ENCODE measurements around the gene ZNF280A.

The ZNF280A gene

GRCh38 chr22:22516992-22517391, 3.1 kb downstream of the ZNF280A start:
- TF ChIP-seq CREB1 (IDR thresholded peaks at IDR 0.05; ENCODE audit: low read depth) (no peak), EP300 (IDR thresholded peaks at IDR 0.05; ENCODE audit: borderline replicate concordance) (no peak), REST (IDR thresholded peaks at IDR 0.05; ENCODE audit: low read depth) (no peak), RAD21 (IDR thresholded peaks at IDR 0.05; ENCODE audit: low read depth) (no peak), MAX (IDR thresholded peaks at IDR 0.05) (no peak), TEAD4 (IDR thresholded peaks at IDR 0.05) (no peak), YY1 (IDR thresholded peaks at IDR 0.05; ENCODE audit: low read depth) (no peak), NFIC (IDR thresholded peaks at IDR 0.05) (no peak), EGR1 (IDR thresholded peaks at IDR 0.05) (no peak)

GRCh38 chr22:22515890-22516289, 4.2 kb downstream of the ZNF280A start:
- no peak for TF ChIP-seq FOXM1 (IDR thresholded peaks at IDR 0.05; ENCODE audit: borderline replicate concordance, low read depth)
- no peak for TF ChIP-seq REST (IDR thresholded peaks at IDR 0.05; ENCODE audit: low read depth)
- no peak for TF ChIP-seq USF1 (IDR thresholded peaks at IDR 0.05)
- TF ChIP-seq RAD21 (IDR thresholded peaks at IDR 0.05; ENCODE audit: low read depth) = no peak
- TF ChIP-seq TCF12 (IDR thresholded peaks at IDR 0.05; ENCODE audit: low read depth) = no peak
- no peak for TF ChIP-seq CREB1 (IDR thresholded peaks at IDR 0.05; ENCODE audit: low read depth)
- no peak for TF ChIP-seq NFIC (IDR thresholded peaks at IDR 0.05)
- TF ChIP-seq MAX (IDR thresholded peaks at IDR 0.05) = no peak
- TF ChIP-seq EP300 (IDR thresholded peaks at IDR 0.05; ENCODE audit: borderline replicate concordance) = no peak
- TF ChIP-seq ZBTB7A (IDR thresholded peaks at IDR 0.05; ENCODE audit: low read depth) = no peak
- no peak for TF ChIP-seq CEBPB (IDR thresholded peaks at IDR 0.05)
- no peak for TF ChIP-seq EGR1 (IDR thresholded peaks at IDR 0.05)
- TF ChIP-seq TAF1 (IDR thresholded peaks at IDR 0.05; ENCODE audit: low read depth) = no peak

GRCh38 chr22:22513619-22514018, 6.5 kb downstream of the ZNF280A start:
- no peak for TF ChIP-seq TAF1 (IDR thresholded peaks at IDR 0.05; ENCODE audit: low read depth)
- no peak for TF ChIP-seq REST (IDR thresholded peaks at IDR 0.05; ENCODE audit: low read depth)
- no peak for TF ChIP-seq EP300 (IDR thresholded peaks at IDR 0.05; ENCODE audit: borderline replicate concordance)
- no peak for TF ChIP-seq TEAD4 (IDR thresholded peaks at IDR 0.05)
- TF ChIP-seq RAD21 (IDR thresholded peaks at IDR 0.05; ENCODE audit: low read depth) = no peak
- no peak for TF ChIP-seq TCF12 (IDR thresholded peaks at IDR 0.05; ENCODE audit: low read depth)
- TF ChIP-seq MAX (IDR thresholded peaks at IDR 0.05) = no peak
- TF ChIP-seq USF1 (IDR thresholded peaks at IDR 0.05) = no peak
- no peak for TF ChIP-seq CEBPB (IDR thresholded peaks at IDR 0.05)
- TF ChIP-seq YY1 (IDR thresholded peaks at IDR 0.05; ENCODE audit: low read depth) = no peak
- TF ChIP-seq CREB1 (IDR thresholded peaks at IDR 0.05; ENCODE audit: low read depth) = no peak
- no peak for TF ChIP-seq FOXM1 (IDR thresholded peaks at IDR 0.05; ENCODE audit: borderline replicate concordance, low read depth)
- no peak for TF ChIP-seq NFIC (IDR thresholded peaks at IDR 0.05)
- TF ChIP-seq EGR1 (IDR thresholded peaks at IDR 0.05) = no peak
- TF ChIP-seq ZBTB7A (IDR thresholded peaks at IDR 0.05; ENCODE audit: low read depth) = no peak

GRCh38 chr22:22512951-22513350, 7.1 kb downstream of the ZNF280A start:
- TF ChIP-seq NFIC (IDR thresholded peaks at IDR 0.05) = no peak
- no peak for TF ChIP-seq ZBTB7A (IDR thresholded peaks at IDR 0.05; ENCODE audit: low read depth)
- no peak for TF ChIP-seq USF1 (IDR thresholded peaks at IDR 0.05)
- TF ChIP-seq EGR1 (IDR thresholded peaks at IDR 0.05) = no peak
- TF ChIP-seq EP300 (IDR thresholded peaks at IDR 0.05; ENCODE audit: borderline replicate concordance) = no peak
- TF ChIP-seq FOXM1 (IDR thresholded peaks at IDR 0.05; ENCODE audit: borderline replicate concordance, low read depth) = no peak
- TF ChIP-seq CEBPB (IDR thresholded peaks at IDR 0.05) = no peak
- no peak for TF ChIP-seq TAF1 (IDR thresholded peaks at IDR 0.05; ENCODE audit: low read depth)
- TF ChIP-seq RAD21 (IDR thresholded peaks at IDR 0.05; ENCODE audit: low read depth) = no peak
- TF ChIP-seq TEAD4 (IDR thresholded peaks at IDR 0.05) = no peak
- TF ChIP-seq YY1 (IDR thresholded peaks at IDR 0.05; ENCODE audit: low read depth) = no peak
- no peak for TF ChIP-seq MAX (IDR thresholded peaks at IDR 0.05)
- TF ChIP-seq CREB1 (IDR thresholded peaks at IDR 0.05; ENCODE audit: low read depth) = no peak
- TF ChIP-seq REST (IDR thresholded peaks at IDR 0.05; ENCODE audit: low read depth) = no peak
- no peak for TF ChIP-seq TCF12 (IDR thresholded peaks at IDR 0.05; ENCODE audit: low read depth)

Measured in Ishikawa (cell line).